Measurements from ENCODE around the gene PSMC3IP. TPM values are rescaled to one million over a fixed set of nuclear protein-coding genes. Genes with fewer than 3 reads are reported as not detected.

Gene PSMC3IP
- total and polyA plus RNA-seq, 2 experiments from 2014 or later, result 18.5 to 29.5 TPM

GRCh38 chr17:42585353-42585752, 7.8 kb upstream of the PSMC3IP start:
- H3K4me3 Mint-ChIP-seq, result no peak overlapping the region

More at GRCh38 chr17:42585353-42585752, 7.8 kb upstream of the PSMC3IP start:
- H3K36me3 Mint-ChIP-seq (ENCODE audit: low read depth), result peaks cover 61% of the 10 kb centered on the region
- H3K36me3 ChIP-seq (ENCODE audit: insufficient read depth), result peaks cover 29% of the 10 kb centered on the region
- no peak overlapping the region for H3K27ac Mint-ChIP-seq
- no peak for ATAC-seq
- no peak overlapping the region for H3K4me2 ChIP-seq
- H3K4me3 ChIP-seq, result no peak overlapping the region
- no peaks in the 10 kb centered on the region for H3K9me2 ChIP-seq (ENCODE audit: insufficient read depth)
- no peaks in the 10 kb centered on the region for H3K27me3 ChIP-seq (ENCODE audit: insufficient read depth)
- TF ChIP-seq ZNF462 (CRISPR knock-in tag; IDR thresholded peaks at IDR 0.05), result no peak
- TF ChIP-seq ZNF114 (CRISPR knock-in tag; IDR thresholded peaks at IDR 0.05), result no peak
- no peak for TF ChIP-seq CREB1 (CRISPR knock-in tag; IDR thresholded peaks at IDR 0.05; ENCODE audit: low read depth)
- TF ChIP-seq POLR2AphosphoS5 (IDR thresholded peaks at IDR 0.05; ENCODE audit: low read depth), result no peak
- TF ChIP-seq REST (IDR thresholded peaks at IDR 0.05; ENCODE audit: unreplicated experiment), result no peak
- TF ChIP-seq EZH2phosphoT487 (IDR thresholded peaks at IDR 0.05; ENCODE audit: unreplicated experiment), result no peak
- no peak for TF ChIP-seq NANOG (IDR thresholded peaks at IDR 0.05; ENCODE audit: borderline replicate concordance)
- TF ChIP-seq ETS1 (IDR thresholded peaks at IDR 0.05), result no peak
- peaks cover 5% of the 10 kb centered on the region for H3K27me3 Mint-ChIP-seq (ENCODE audit: insufficient read depth, low read depth, poor library complexity)
- H3K27ac ChIP-seq (ENCODE audit: low read depth), result no peak overlapping the region
- no peak overlapping the region for H2AFZ ChIP-seq
- DNase-seq (ENCODE audit: low spot score), result no peak
- H3K9me3 Mint-ChIP-seq, result no peaks in the 10 kb centered on the region
- 0 out of 2 replicates have a peak, but pooled peaks cover 4% of the 10 kb centered on the region for H4K20me1 ChIP-seq (replicated peaks; ENCODE audit: insufficient read depth)
- H3K79me2 ChIP-seq (replicated peaks; ENCODE audit: insufficient read depth), result no peaks in the 10 kb centered on the region
- no peaks in the 10 kb centered on the region for H3K4me1 Mint-ChIP-seq
- no peaks in the 10 kb centered on the region for H3K4me1 ChIP-seq (ENCODE audit: insufficient read depth)
- no peaks in the 10 kb centered on the region for H3F3A ChIP-seq (replicated peaks; ENCODE audit: low read depth)
